ENCODE measurements around the gene FTO.

FTO gene

DNA sequence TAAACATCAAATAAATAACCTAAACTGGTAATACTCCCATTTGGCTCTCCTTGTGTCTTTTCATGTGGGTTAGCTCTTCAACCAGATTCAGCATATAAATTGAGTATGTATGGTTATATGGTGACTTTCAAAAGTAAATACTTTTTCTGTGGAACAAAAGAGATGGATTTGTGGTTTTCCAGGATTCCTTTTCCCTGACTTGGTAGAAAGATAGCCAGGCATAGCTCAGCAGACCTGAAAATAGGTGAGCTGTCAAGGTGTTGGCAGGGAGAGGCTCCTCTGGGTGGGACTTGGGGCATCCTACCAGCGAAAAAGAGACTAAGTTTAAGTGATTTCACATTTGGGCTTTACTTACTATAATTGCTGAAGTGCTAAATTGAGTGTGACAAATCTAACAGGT is 80.3 kb downstream of the FTO start:
- no peak for DNase-seq (ENCODE audit: low read depth)

DNA sequence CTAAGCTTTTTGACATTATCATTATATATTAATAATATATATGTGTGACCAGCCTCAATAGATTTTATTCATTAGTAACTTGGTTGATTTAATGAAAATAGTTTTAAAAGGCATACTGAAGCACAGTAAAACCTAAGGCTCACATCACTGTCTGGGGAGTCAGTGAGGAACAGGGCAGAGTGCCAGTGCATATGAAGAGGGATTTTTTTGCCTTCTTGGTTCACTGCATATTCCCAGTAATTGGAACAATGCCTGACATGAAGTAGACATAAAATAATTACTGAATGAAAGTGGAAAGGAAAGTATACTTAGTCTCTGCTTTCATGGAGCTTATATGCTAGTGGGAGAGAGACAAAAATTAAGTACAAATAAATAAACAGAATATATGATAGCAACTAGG is 81.1 kb downstream of the FTO start:
- DNase-seq (ENCODE audit: low read depth): no peak

DNA sequence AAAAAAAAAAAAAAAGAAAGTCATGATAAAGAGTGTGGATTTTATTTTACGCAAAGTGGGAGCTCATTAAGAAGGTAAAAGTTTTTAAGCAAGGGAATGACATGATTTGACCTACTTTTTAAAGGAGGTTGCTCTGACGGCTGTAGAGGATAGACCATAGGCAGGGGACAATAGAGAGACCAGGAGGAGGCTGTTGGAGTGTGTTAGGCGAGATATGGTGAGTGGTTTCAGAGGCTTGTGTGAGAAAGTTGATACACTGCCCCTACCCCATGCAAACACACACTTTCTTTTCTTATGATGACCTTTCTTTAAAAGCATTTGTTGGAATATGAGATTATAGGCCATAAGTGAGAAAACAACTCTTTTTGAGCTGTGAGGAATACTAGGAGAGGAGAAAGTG is 82.0 kb downstream of the FTO start:
- DNase-seq (ENCODE audit: low read depth): no peak

DNA sequence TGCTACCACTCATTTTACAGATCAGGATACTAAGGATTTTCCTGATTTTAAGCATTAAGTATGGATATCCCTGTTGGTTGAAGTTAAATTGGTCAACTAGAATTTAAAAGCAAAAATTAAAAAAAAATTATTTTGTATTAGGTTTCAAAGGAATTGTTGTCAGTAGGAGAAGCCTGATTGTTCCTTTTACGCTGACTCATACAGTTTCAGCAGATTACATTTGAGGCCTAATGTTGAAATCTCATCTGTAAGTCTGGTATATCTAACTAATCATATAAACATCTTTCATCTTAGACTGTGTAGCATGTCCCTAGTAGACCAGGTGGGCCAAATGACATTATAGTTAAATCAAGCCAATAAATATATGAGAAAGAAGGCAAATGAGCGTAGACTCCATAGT is 83.5 kb downstream of the FTO start:
- DNase-seq (ENCODE audit: low read depth): no peak

DNA sequence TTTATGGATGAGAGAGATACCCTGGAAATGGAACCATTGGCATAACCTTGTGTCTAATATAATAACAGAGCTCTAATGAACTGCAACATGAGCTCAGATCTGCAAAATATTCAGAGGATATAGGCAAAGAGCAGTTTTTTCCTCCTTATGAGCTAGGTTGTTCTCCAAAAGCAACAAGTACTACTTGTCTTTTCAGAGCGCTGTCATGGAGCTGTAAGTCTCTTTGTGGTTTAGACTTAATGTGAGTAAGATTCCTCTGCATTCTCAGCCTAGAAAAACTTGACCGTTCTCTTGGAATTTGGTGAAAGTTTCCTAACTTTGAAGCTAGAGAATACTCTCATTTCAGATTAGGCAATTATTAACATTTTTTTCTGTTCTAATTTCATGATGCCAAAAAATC is 85.2 kb downstream of the FTO start:
- DNase-seq (ENCODE audit: low read depth): no peak

DNA sequence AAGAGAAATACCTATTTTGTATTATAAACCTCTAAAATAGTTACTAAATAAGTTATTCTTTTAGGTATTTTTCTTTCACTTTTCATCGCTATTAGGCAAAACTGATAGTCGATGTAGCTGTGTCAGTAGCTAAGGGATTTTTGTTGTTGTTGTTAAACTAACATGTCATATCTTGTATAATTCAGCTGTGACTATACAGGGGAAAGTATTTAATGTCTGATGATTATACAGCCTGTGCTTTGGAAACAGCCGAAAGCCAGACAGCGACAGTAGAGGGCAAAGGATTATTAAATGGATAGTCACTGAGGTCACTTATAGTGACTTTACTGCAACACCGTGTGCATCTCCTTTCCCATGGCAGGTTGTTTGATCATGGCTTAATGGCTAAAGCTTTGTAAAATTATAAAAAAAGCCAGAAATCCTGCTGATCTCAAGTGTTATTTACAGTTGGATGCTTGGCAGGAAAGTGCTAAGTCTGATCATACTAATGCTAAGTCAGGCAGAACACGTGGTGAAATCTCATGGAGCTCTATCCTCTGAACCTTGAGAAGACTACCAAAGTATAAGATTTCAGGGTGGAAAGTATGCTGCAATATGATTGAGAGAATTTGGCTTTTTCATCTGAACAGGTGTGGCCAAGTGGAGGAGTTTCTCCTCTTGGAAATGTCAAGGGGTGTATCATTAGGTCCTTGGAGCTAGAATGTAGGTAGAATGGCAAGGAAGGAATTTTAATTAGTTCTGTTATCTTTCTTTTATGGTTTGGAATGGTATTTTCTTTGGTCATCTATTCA is 88.4 kb downstream of the FTO start:
- DNase-seq (ENCODE audit: low read depth): no peak

DNA sequence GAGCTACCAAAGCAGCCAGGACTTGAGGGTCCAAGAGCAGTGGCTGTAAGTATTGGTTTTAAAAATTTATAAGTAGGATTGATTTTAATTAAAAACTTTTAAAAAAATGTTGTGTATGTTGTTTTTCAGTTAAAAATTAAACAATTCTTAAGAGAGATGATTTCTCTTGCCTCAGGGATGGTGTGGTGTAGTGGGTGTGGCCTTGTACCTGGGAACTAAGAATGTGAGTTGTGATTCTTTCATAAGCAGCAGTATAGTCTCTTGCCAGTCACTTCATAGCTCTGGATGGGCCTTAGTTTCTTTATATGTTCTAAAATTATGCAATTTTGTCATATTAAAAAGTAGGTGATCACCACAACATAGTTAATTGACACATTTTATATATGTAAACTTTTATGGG is 99.5 kb downstream of the FTO start:
- no peak for DNase-seq (ENCODE audit: low read depth)

DNA sequence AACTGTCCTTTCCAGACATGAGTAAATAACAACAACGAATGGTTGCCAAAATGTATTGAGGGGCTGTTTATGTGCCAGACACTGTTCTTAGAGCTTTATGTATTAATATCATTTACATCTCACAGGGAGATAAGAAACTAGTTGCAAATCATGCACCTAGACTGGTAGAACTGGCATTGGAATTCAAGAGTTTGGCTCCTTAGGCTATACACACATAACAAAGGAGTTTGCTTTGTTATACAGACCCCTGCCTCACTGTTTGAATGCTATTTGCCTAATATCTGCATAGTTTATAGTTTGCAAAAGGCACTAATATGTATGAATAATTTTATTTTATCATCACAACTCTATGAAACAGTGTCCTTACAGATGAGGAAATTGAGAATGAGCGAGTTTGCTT is 100.0 kb downstream of the FTO start:
- DNase-seq (ENCODE audit: low read depth): no peak

DNA sequence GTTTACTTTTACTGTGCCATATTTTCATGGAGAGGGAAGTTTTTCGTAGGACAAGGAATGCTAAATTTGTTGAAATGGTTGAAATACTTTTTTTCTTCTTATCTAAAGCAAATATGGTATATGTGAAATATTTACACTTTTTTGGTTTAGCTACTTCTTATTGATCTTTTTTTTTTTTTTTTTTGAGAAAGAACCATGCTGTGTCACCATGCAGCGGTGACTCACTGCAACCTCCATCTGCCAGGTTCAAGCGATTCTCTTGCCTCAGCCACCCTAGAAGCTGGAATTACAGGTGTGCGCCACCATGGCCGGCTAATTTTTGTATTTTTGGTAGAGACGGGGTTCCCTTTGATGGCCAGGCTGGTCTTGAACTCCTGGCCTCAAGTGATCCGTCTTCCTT is 100.5 kb downstream of the FTO start:
- no peak for DNase-seq (ENCODE audit: low read depth)

DNA sequence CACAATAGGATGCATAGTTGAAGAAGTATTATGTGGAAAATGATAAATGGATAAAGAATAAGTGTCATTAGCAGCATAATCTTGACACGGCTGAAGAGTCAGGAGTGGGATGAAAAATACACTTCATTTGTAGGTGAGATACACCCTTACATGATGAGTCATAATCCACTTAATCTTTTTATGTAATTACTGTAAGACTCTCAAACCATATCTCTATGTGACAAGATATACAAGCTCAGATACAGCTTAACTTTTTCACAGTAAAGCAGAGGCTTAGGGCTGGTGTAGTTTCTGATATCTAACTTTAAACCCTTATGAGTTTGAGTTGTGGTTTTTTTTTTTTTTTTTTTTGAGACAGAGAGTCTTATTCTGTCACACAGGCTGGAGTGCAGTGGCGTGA is 101.2 kb downstream of the FTO start:
- no peak for DNase-seq (ENCODE audit: low read depth)

DNA sequence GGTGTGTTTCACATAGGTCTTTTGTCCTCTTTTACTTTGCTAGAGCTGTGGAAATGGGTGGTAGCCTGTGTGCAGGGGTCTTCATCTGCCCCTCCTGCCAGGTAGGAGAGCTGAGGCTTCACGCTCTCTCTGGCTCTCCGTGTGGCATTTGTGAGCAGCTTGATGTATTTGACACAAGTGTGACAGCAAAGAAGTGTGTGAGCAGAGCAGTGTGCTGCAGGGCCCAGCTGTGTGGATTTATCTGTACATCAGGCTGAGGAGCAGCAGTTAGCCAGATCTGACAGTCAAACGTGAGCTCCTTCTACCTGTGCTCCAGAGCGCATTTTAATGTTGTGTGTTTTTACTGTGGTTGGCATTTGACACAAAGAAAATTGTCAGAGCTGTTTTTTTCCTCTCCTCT is 101.8 kb downstream of the FTO start:
- DNase-seq (ENCODE audit: low read depth): no peak

DNA sequence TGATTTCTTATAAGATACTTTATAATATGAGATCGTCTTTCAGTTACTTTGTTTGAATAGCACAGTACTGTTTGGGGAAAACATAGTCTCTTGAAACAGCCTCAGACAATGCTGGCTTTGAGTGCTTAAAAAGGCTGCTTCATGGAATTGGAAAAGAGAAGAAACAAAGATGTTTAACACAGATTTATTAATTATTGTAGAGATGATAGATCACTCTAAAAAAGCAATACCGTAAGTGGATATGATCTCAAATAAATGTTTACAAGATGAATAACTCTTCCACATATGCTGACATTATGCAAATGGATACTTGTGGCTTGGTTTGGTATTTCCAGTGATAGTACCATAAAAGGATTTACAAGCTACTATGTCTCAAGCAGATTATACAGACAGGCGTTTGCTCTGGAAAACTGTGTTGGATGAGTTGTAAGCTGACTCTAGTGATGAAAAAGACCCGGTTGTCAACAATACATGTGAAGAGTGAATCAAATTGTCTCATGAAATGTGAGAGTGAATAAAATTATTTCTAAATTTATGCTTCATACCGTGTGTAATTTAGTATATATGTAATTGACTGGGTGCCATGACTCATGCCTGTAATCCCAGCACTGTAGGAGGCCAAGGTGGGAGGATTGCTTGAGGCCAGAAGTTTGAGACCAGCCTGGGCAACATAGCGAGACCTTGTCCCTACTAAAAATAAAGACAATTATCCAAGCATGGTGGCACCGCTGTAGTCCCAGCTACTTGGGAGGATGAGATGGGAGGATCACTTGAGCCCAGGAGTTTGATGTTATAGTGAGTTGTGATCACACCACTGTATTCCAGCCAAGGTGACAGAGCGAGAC is 105.4 kb downstream of the FTO start:
- no peak for DNase-seq (ENCODE audit: low read depth)

DNA sequence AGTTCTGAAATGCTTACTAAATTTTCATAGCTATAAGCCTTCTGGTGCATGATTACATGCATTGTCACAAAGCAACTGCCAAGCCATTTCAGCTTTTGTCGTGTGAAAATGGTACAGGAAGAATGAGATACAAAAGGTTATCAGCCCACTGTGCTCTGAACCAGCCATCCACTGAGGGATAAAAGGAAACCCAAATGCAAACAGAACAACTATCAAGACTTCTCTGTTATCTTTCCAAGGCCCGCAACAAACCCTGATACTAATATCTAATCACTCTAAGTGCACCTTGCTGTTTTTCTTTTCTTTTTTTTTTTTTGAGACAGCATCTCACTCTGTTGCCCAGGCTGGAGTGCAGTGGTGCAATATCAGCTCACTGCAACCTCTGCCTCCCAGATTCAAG is 109.0 kb downstream of the FTO start:
- DNase-seq (ENCODE audit: low read depth): no peak

DNA sequence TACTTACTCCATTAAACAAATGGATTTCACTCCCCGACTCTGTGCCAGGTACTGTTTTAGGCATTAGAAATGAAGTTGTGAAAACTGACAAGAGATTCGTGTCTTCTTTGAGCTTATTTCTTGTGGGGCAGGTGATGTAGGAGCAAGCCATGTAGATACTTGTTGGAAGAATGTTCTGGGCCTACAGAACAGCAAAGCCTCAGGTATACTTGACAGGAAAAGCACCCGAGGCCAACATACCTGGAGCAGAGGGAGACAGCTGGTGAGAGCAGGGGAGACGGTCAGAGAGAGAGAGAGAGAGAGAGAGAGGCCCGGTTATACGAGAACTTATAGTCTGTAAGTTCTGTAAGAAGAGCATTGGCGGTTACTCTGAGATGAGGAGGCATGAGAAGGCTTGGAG is 110.8 kb downstream of the FTO start:
- DNase-seq (ENCODE audit: low read depth): no peak

DNA sequence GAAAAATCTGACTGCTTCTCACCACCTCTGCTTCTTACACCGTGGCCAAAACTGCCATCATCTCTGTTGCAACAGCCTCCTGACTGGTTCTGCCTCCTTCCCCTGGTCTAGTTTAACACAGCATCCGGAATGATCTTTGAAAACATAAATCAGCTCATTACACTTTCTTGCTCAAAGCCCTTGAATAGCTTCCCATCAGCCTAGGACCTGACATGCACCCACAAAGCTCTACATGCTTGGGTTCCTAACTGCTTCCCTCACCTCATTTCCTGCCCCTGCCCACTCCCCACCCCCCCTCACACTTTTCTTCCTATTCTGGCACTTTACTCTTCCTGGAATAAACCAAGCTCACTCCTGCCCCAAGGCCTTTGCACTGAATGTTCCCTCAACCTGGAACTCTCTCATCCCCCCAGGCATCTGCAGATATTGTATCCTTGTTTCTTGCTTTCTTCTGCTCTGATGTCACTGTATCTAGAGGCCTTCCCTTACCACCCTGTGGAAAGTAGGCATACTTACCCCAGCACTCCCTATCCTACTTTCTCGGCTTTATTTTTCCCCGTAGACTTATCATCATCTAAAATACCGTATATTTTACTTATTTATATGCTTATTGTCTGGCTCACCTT is 112.4 kb downstream of the FTO start:
- no peak for DNase-seq (ENCODE audit: low read depth)

DNA sequence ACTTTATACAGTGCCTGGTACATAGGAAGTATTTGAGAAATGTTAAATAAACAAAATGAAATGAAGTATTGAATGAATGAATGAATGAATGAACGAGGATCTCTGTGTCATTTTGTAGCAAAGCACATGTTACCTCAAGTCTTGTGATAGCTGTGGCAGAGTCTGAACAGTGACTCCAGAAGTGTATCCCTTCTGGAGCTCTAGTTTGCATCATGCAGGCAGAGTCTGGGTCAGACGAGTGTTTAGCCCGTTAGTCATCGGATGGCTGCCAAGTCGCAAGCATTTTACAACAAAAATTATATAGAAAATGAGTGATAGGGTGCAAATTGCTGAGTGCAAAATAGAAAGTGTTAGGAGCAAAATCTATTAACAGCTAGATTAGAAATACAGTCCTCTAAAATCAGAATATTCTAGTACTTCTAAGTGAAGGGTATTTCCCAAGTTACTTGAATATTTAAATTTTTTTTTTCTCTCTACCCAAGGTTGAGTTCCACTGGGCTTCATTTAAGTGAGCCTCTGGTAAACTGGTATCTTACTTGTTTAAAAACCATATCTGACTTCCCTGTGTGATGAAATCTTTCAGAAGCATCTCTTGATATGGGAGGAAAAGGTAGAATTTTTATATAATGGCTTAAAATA is 113.3 kb downstream of the FTO start:
- DNase-seq (ENCODE audit: low read depth): no peak

DNA sequence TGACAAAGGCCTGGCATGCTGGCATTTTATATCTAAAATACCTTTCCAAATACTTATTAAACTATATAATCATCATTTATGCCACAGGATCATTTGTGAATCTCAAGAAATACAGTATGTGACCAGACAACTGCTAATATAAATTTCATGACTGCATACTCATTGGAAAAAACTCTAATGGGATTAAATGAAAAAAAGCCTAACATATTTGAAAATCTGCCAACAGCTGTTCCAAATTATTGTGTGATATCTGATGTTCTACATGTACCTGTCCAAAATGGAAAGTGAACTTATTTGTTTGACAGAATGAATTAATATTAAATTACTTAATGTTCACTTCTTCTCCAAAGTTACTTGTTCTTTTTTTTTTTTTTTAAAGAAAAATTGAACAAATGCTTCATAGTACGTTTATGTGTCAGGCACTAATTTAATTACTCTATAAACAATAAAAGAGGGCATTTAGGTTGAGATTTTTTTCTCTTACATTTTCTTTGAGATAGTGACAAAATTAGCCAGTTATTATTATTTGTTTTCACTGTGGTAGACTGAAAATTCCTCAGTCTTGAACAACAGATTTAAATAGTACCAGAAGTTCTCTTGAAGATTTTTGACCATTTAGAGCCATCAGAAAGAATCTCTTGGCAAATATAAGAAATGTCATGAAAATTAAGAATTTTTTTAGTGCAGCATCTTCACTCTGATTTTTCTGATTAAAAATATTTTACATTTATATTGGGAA is 114.0 kb downstream of the FTO start:
- DNase-seq (ENCODE audit: low read depth): no peak

DNA sequence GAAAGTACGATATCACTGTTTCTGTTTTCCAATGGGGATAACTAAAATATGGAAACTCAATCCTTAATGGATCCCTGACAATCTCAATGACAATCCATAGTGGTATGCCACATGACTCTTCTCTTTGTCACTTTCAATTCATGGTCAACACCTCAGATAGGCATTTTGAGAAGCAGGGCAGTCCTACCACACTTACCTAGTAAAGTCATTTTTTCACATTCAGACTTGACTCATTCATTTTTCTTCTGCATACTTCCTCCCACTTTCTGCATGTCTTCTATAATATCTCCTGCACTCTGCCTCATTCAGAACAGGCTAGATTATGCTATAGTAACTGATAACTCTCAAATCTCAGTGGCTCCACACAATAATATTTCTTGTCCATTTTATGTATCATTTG is 117.5 kb downstream of the FTO start:
- no peak for DNase-seq (ENCODE audit: low read depth)

DNA sequence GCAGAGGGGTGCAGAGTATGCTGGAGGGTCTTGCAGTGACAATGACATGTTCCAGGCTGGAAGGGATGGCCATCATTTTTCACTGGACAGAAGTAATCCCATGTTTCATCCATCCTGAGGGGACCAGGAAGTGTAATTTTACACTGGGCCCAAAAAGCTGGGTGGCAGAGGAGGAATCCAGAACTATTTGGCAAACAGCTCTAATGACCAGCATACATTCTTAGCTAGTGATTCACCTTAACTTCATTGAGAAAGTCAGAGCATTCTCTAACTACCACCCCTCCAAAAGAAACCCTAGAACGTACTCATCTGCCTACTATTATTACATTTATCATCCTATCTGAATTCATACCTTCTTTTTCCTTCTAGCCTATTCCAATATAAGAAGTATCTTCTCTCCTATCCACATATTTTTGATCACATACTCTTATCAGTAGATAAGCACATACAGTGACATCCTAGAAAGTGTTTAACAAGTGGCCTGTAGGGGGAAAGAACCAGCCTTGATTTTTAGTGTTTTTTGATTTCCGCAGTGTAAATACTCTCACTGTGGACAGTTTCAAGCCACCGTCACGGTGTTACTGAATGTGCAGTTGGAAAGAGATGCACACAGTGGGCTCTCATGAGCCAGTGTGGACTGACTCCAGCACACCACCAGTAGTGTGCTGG is 118.1 kb downstream of the FTO start:
- DNase-seq (ENCODE audit: low read depth): no peak

DNA sequence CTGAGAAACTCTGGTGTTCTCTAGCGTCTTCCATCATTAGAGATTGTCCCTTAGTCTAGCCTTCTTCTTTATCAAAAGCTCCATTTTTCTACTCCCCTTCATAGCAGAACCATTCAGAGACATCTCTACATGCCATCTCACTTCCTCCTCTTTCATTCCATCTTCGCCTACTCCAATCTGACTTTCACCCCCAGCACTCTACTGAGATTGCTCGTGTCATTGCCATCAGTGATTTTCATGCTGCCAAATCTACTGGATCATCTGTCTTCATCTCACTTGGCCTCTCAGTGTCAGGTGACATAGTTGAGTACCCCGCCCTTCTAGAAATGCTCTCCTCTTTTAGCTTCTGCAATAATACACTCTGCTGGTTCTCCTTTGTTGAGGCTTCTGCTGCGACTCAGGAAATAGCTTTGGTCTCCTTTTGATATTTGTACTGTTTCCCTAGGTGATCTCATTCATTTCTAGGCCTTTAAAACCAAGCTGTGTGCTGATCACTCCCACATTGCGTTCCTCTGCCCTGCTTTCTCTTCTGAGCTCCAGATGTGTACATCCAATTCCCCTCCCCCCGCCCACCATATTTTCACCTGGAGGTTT is 119.1 kb downstream of the FTO start:
- DNase-seq (ENCODE audit: low read depth): no peak

DNA sequence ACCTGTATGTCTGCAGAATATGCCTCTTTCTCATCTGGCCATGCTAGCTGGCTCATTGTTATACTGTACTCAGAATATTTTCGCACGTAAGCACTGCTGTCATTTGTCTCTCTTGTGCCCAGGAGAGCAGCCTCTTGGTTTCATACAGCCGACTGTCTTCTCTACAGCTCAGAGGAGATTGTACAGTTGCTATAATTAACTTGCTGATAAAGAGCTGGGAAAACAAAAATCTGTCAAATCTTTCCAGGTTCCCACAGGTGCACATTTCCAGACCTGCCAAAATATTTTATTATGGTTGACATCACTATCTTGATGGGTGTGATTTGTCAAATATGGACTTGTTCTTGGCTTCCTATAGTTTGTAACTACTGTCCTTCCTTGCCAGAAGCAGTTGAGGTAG is 122.7 kb downstream of the FTO start:
- DNase-seq (ENCODE audit: low read depth): no peak
